ENCODE results near the gene CCDC88B. TPM values are rescaled to one million over a fixed set of nuclear protein-coding genes. Genes with fewer than 3 reads are reported as not detected.

Gene CCDC88B
- total and polyA plus RNA-seq, 2 of the 8 experiments (the other 6 are each of a cell fraction or from before 2014, with no cell fraction given) = 5.9 to 12.5 TPM

DNA sequence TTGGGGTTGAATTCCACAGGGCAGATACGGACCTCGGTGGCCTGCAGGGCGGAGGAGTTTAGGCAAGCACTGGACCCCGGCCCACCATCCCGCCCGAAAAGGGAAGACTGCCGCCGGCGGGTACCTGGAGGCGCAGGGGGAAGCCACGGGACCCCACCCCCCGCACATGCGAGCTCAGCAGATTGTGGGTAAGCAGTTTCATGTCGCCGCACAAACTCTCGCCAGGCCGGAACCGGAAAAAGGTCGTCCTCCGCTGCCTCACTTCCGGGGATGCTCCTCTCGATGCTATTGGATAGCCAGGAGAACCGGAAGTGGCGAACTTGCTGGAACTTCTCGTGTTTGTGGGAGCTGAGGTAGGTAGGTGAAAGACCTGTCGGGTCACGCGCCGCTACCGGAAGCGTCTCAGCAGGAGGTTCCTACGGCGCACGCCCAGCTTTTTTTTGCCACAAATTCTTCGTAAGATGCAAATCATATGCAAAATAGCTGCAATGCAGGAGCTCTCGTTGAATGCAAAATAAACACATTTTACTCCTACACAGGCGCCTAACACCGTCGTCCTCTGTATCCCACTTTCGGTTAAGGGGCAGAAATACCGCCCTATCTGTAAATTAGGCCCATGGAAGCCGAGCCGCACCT lies 22.6 kb upstream of the CCDC88B start, which contains the start of gene TRMT112 (continued):
- TF ChIP-seq, protein P1, sequence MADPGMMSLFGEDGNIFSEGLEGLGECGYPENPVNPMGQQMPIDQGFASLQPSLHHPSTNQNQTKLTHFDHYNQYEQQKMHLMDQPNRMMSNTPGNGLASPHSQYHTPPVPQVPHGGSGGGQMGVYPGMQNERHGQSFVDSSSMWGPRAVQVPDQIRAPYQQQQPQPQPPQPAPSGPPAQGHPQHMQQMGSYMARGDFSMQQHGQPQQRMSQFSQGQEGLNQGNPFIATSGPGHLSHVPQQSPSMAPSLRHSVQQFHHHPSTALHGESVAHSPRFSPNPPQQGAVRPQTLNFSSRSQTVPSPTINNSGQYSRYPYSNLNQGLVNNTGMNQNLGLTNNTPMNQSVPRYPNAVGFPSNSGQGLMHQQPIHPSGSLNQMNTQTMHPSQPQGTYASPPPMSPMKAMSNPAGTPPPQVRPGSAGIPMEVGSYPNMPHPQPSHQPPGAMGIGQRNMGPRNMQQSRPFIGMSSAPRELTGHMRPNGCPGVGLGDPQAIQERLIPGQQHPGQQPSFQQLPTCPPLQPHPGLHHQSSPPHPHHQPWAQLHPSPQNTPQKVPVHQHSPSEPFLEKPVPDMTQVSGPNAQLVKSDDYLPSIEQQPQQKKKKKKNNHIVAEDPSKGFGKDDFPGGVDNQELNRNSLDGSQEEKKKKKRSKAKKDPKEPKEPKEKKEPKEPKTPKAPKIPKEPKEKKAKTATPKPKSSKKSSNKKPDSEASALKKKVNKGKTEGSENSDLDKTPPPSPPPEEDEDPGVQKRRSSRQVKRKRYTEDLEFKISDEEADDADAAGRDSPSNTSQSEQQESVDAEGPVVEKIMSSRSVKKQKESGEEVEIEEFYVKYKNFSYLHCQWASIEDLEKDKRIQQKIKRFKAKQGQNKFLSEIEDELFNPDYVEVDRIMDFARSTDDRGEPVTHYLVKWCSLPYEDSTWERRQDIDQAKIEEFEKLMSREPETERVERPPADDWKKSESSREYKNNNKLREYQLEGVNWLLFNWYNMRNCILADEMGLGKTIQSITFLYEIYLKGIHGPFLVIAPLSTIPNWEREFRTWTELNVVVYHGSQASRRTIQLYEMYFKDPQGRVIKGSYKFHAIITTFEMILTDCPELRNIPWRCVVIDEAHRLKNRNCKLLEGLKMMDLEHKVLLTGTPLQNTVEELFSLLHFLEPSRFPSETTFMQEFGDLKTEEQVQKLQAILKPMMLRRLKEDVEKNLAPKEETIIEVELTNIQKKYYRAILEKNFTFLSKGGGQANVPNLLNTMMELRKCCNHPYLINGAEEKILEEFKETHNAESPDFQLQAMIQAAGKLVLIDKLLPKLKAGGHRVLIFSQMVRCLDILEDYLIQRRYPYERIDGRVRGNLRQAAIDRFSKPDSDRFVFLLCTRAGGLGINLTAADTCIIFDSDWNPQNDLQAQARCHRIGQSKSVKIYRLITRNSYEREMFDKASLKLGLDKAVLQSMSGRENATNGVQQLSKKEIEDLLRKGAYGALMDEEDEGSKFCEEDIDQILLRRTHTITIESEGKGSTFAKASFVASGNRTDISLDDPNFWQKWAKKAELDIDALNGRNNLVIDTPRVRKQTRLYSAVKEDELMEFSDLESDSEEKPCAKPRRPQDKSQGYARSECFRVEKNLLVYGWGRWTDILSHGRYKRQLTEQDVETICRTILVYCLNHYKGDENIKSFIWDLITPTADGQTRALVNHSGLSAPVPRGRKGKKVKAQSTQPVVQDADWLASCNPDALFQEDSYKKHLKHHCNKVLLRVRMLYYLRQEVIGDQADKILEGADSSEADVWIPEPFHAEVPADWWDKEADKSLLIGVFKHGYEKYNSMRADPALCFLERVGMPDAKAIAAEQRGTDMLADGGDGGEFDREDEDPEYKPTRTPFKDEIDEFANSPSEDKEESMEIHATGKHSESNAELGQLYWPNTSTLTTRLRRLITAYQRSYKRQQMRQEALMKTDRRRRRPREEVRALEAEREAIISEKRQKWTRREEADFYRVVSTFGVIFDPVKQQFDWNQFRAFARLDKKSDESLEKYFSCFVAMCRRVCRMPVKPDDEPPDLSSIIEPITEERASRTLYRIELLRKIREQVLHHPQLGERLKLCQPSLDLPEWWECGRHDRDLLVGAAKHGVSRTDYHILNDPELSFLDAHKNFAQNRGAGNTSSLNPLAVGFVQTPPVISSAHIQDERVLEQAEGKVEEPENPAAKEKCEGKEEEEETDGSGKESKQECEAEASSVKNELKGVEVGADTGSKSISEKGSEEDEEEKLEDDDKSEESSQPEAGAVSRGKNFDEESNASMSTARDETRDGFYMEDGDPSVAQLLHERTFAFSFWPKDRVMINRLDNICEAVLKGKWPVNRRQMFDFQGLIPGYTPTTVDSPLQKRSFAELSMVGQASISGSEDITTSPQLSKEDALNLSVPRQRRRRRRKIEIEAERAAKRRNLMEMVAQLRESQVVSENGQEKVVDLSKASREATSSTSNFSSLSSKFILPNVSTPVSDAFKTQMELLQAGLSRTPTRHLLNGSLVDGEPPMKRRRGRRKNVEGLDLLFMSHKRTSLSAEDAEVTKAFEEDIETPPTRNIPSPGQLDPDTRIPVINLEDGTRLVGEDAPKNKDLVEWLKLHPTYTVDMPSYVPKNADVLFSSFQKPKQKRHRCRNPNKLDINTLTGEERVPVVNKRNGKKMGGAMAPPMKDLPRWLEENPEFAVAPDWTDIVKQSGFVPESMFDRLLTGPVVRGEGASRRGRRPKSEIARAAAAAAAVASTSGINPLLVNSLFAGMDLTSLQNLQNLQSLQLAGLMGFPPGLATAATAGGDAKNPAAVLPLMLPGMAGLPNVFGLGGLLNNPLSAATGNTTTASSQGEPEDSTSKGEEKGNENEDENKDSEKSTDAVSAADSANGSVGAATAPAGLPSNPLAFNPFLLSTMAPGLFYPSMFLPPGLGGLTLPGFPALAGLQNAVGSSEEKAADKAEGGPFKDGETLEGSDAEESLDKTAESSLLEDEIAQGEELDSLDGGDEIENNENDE (IDR thresholded peaks at IDR 0.05; ENCODE audit: insufficient replicate concordance, low read length) = no peak
- TF ChIP-seq, protein P2, sequence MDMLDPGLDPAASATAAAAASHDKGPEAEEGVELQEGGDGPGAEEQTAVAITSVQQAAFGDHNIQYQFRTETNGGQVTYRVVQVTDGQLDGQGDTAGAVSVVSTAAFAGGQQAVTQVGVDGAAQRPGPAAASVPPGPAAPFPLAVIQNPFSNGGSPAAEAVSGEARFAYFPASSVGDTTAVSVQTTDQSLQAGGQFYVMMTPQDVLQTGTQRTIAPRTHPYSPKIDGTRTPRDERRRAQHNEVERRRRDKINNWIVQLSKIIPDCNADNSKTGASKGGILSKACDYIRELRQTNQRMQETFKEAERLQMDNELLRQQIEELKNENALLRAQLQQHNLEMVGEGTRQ (IDR thresholded peaks at IDR 0.05; ENCODE audit: low read length) = peak; percentile 58; the same call in 1 of the 2 replicates
- no peak for TF ChIP-seq SIRT6 (IDR thresholded peaks at IDR 0.05; ENCODE audit: low read length)
- no peak for TF ChIP-seq RBBP5 (IDR thresholded peaks at IDR 0.05; ENCODE audit: borderline replicate concordance, low read depth, low read length)
- no peak for TF ChIP-seq EP300 (IDR thresholded peaks at IDR 0.05; ENCODE audit: borderline replicate concordance in 1 of 2, low read depth in 2 of 2, low read length in 2 of 2)
- peak; percentile 67; the same call in 1 of the 2 replicates for TF ChIP-seq TAF1 (IDR thresholded peaks at IDR 0.05; ENCODE audit: low read depth, low read length)
- TF ChIP-seq, protein P3, sequence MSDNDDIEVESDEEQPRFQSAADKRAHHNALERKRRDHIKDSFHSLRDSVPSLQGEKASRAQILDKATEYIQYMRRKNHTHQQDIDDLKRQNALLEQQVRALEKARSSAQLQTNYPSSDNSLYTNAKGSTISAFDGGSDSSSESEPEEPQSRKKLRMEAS (IDR thresholded peaks at IDR 0.05) = no peak
- TF ChIP-seq CBX5 (IDR thresholded peaks at IDR 0.05; ENCODE audit: low read depth, low read length) = no peak
- no peak for TF ChIP-seq SP2 (IDR thresholded peaks at IDR 0.05; ENCODE audit: low read length)

Measured in H1 (cell line).